GM12865 (cell line): Measurements from ENCODE around the gene KCTD6.

Experiments
- DNase-seq: peaks from one replicate; pipeline ENCODE4 v3.0.0; 2010; ENCODE audit warnings: low read depth
- H3K4me3 ChIP-seq: 2 replicates; pipeline ENCODE4 v1.5.1; 2011; ENCODE audit warnings: mild to moderate bottlenecking, low read depth, low read length, control low read depth
- CTCF ChIP-seq: IDR thresholded peaks from 2 replicates; pipeline ENCODE4 v1.5.1; 2011; ENCODE audit warnings: low read length, control low read depth, low read depth, inconsistent platforms; ENCODE audit not compliant: insufficient read depth; ENCODE audit errors: missing control alignments

The KCTD6 gene

GRCh38 chr3:58484722-58485069, 7.2 kb upstream of the KCTD6 start:
- no peak for DNase-seq
- H3K4me3 ChIP-seq = no peak overlapping the region
- no peak for TF ChIP-seq CTCF

GRCh38 chr3:58485801-58486435, 6.0 kb upstream of the KCTD6 start:
- DNase-seq = no peak
- TF ChIP-seq CTCF = no peak
- H3K4me3 ChIP-seq = no peak overlapping the region

GRCh38 chr3:58487140-58487886, 4.6 kb upstream of the KCTD6 start:
- no peak for TF ChIP-seq CTCF
- DNase-seq = no peak
- no peak overlapping the region for H3K4me3 ChIP-seq

GRCh38 chr3:58488967-58489366, 2.9 kb upstream of the KCTD6 start:
- no peak overlapping the region for H3K4me3 ChIP-seq
- no peak for TF ChIP-seq CTCF
- no peak for DNase-seq

- DNase-seq = no peak
- no peak overlapping the region for H3K4me3 ChIP-seq
- TF ChIP-seq CTCF = no peak
Observed at GRCh38 chr3:58490860-58491501, 915 bp upstream of the KCTD6 start.

GRCh38 chr3:58492494-58492905, 604 bp downstream of the KCTD6 start:
- no peak for TF ChIP-seq CTCF
- peak overlapping the region; percentile 82 for H3K4me3 ChIP-seq
- DNase-seq = peak; percentile 41
